ENCODE results near the gene WDCP.
"Not testable (repeated sequence)": the region's sequence is repeated elsewhere in the genome, so short reads cannot be mapped to it uniquely, and the experiment has no call there.

DNA sequence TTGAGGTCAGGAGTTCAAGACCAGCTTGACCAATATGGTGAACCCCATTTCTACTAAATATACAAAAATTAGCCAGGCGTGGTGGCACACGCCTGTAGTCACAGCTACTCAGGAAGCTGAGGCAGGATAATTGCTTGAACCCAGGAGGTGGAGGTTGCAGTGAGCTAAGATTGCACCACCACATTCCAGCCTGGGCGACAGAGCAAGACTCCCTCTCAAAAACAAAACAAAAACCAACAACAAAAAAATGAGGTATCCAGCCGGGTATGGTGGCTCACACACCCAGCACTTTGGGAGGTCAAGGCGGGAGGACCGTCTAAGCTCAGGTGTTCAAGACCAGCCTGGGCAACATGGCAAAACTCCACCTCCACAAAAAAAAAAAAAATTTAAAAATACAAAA lies 32.3 kb downstream of the WDCP start:
- TF ChIP-seq, protein P1, sequence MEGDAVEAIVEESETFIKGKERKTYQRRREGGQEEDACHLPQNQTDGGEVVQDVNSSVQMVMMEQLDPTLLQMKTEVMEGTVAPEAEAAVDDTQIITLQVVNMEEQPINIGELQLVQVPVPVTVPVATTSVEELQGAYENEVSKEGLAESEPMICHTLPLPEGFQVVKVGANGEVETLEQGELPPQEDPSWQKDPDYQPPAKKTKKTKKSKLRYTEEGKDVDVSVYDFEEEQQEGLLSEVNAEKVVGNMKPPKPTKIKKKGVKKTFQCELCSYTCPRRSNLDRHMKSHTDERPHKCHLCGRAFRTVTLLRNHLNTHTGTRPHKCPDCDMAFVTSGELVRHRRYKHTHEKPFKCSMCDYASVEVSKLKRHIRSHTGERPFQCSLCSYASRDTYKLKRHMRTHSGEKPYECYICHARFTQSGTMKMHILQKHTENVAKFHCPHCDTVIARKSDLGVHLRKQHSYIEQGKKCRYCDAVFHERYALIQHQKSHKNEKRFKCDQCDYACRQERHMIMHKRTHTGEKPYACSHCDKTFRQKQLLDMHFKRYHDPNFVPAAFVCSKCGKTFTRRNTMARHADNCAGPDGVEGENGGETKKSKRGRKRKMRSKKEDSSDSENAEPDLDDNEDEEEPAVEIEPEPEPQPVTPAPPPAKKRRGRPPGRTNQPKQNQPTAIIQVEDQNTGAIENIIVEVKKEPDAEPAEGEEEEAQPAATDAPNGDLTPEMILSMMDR (IDR thresholded peaks at IDR 0.05) = not testable (repeated sequence)
- not testable (repeated sequence) for TF ChIP-seq POLR2A, POLR2AphosphoS5 (IDR thresholded peaks at IDR 0.05)

Data from breast epithelium (tissue), 3 donors.